Cerebellar nuclear complex (tissue), 1 donor: ENCODE results near the gene LIPC.

ENCODE experiments used
- DNase-seq, 2 experiments: peaks; one replicate each; lab custom pipeline; 2025; lab: John Stamatoyannopoulos, UW

The LIPC gene

GRCh38 chr15:58406811-58407210 is 25.0 kb upstream of the LIPC start:
- no peak for DNase-seq

- DNase-seq = no peak
Measured at GRCh38 chr15:58407236-58407775, 24.5 kb upstream of the LIPC start.

GRCh38 chr15:58407778-58408177 is 24.0 kb upstream of the LIPC start:
- DNase-seq = no peak

GRCh38 chr15:58409861-58410260 is 21.9 kb upstream of the LIPC start:
- no peak for DNase-seq

- no peak for DNase-seq
Measured at GRCh38 chr15:58410353-58410752, 21.4 kb upstream of the LIPC start.

- DNase-seq = no peak
Measured at GRCh38 chr15:58413253-58413652, 18.5 kb upstream of the LIPC start.

- DNase-seq = no peak
Measured at GRCh38 chr15:58415636-58416035, 16.2 kb upstream of the LIPC start.

- no peak for DNase-seq
Measured at GRCh38 chr15:58416963-58417362, 14.8 kb upstream of the LIPC start.

GRCh38 chr15:58418135-58418534 is 13.7 kb upstream of the LIPC start:
- DNase-seq = no peak

GRCh38 chr15:58419803-58420524 is 11.8 kb upstream of the LIPC start:
- no peak for DNase-seq

GRCh38 chr15:58420579-58421043 is 11.2 kb upstream of the LIPC start:
- no peak for DNase-seq

GRCh38 chr15:58423205-58423604 is 8.6 kb upstream of the LIPC start:
- no peak for DNase-seq

- DNase-seq = no peak
Measured at GRCh38 chr15:58423831-58424608, 7.8 kb upstream of the LIPC start.

GRCh38 chr15:58424722-58425121 is 7.1 kb upstream of the LIPC start:
- DNase-seq = no peak

- DNase-seq = no peak
Measured at GRCh38 chr15:58425185-58425584, 6.6 kb upstream of the LIPC start.

- no peak for DNase-seq
Measured at GRCh38 chr15:58425834-58426233, 6.0 kb upstream of the LIPC start.

- DNase-seq = no peak
Measured at GRCh38 chr15:58426501-58426900, 5.3 kb upstream of the LIPC start.

- DNase-seq = no peak
Measured at GRCh38 chr15:58427987-58428386, 3.8 kb upstream of the LIPC start.

- no peak for DNase-seq
Measured at GRCh38 chr15:58430224-58430787, 1.5 kb upstream of the LIPC start.

GRCh38 chr15:58432401-58432800 is 610 bp downstream of the LIPC start:
- DNase-seq = no peak

- peak; percentile 67 to 83 for DNase-seq
Measured at GRCh38 chr15:58433597-58434333, 2.0 kb downstream of the LIPC start.

GRCh38 chr15:58434334-58434875 is 2.6 kb downstream of the LIPC start:
- DNase-seq = peak; percentile 43 to 74
